ENCODE measurements around the gene OR11H1.
"Not testable (repeated sequence)": the region's sequence is repeated elsewhere in the genome, so short reads cannot be mapped to it uniquely, and the experiment has no call there.

OR11H1 gene

GRCh38 chr22:15527892-15528291 is at the start of gene OR11H1:
Gene OR11H1 (plus strand): TSS chr22:15528192. CDS start chr22:15528192, 0 bp downstream.
- not testable (repeated sequence) for H3K4me3 ChIP-seq (ENCODE audit: low read depth, low read length)

GRCh38 chr22:15509967-15510366 is 18.0 kb upstream of the OR11H1 start:
- H3K4me3 ChIP-seq (ENCODE audit: low read depth, low read length): not testable (repeated sequence)

- H3K4me3 ChIP-seq (ENCODE audit: low read depth, low read length): not testable (repeated sequence)
Measured at GRCh38 chr22:15515896-15516295, 12.1 kb upstream of the OR11H1 start.

- not testable (repeated sequence) for H3K4me3 ChIP-seq (ENCODE audit: low read depth, low read length)
Measured at GRCh38 chr22:15553767-15554166, 25.8 kb downstream of the OR11H1 start.

GRCh38 chr22:15563461-15563860 is 35.5 kb downstream of the OR11H1 start:
- not testable (repeated sequence) for H3K4me3 ChIP-seq (ENCODE audit: low read depth, low read length)

- not testable (repeated sequence) for H3K4me3 ChIP-seq (ENCODE audit: low read depth, low read length)
Measured at GRCh38 chr22:15565063-15565462, 37.1 kb downstream of the OR11H1 start.

Data from WI38 (cell line).